ENCODE results near the gene VCX3B.

VCX3B gene

GRCh38 chrX:8430444-8430843 is 34.2 kb upstream of the VCX3B start:
- Histone ChIP-seq H4K20me1 (ENCODE audit: insufficient read depth, low read length) (no peaks in the 10 kb centered on the region), H3K9me3 (ENCODE audit: insufficient read depth, low read length, severe bottlenecking) (no peaks in the 10 kb centered on the region), H3K27me3 (ENCODE audit: insufficient read depth, low read length, poor library complexity) (no peaks in the 10 kb centered on the region), H3K9ac (ENCODE audit: low read depth, low read length) (no peak overlapping the region), H3K4me1 (ENCODE audit: insufficient read depth, low read length) (no peaks in the 10 kb centered on the region), H3K27ac (ENCODE audit: low read length) (no peak overlapping the region), H3K4me2 (ENCODE audit: insufficient read depth, low read length) (no peak overlapping the region), H3K36me3 (ENCODE audit: insufficient read depth, low read length) (no peaks in the 10 kb centered on the region), H3K4me3 (ENCODE audit: low read depth in 1 of 2, low read length in 2 of 2) (no peak overlapping the region), H3K79me2 (ENCODE audit: insufficient read depth, low read length) (no peaks in the 10 kb centered on the region), H2AFZ (ENCODE audit: low read depth, low read length) (no peak overlapping the region)
- TF ChIP-seq CTCF (IDR thresholded peaks at IDR 0.05; ENCODE audit: borderline replicate concordance, extremely low read depth, low read length, poor library complexity, severe bottlenecking) (no peak), EZH2 (IDR thresholded peaks at IDR 0.05; ENCODE audit: borderline replicate concordance, low read depth, low read length, severe bottlenecking) (no peak)
- ATAC-seq (ENCODE audit: insufficient read depth, low read depth) (no peak), DNase-seq (no peak)

- ATAC-seq (ENCODE audit: insufficient read depth, low read depth) (no peak), DNase-seq (no peak)
- Histone ChIP-seq H3K27ac (ENCODE audit: low read length) (no peak overlapping the region), H3K36me3 (ENCODE audit: insufficient read depth, low read length) (no peaks in the 10 kb centered on the region), H3K4me3 (ENCODE audit: low read depth in 1 of 2, low read length in 2 of 2) (no peak overlapping the region), H3K9ac (ENCODE audit: low read depth, low read length) (no peak overlapping the region), H2AFZ (ENCODE audit: low read depth, low read length) (no peak overlapping the region), H3K9me3 (ENCODE audit: insufficient read depth, low read length, severe bottlenecking) (no peaks in the 10 kb centered on the region), H3K79me2 (ENCODE audit: insufficient read depth, low read length) (no peaks in the 10 kb centered on the region), H4K20me1 (ENCODE audit: insufficient read depth, low read length) (no peaks in the 10 kb centered on the region), H3K27me3 (ENCODE audit: insufficient read depth, low read length, poor library complexity) (no peaks in the 10 kb centered on the region), H3K4me2 (ENCODE audit: insufficient read depth, low read length) (no peak overlapping the region), H3K4me1 (ENCODE audit: insufficient read depth, low read length) (no peaks in the 10 kb centered on the region)
- TF ChIP-seq CTCF (IDR thresholded peaks at IDR 0.05; ENCODE audit: borderline replicate concordance, extremely low read depth, low read length, poor library complexity, severe bottlenecking) (no peak), EZH2 (IDR thresholded peaks at IDR 0.05; ENCODE audit: borderline replicate concordance, low read depth, low read length, severe bottlenecking) (no peak)
Measured at GRCh38 chrX:8432396-8432795, 32.2 kb upstream of the VCX3B start.

GRCh38 chrX:8433109-8434062 is 31.2 kb upstream of the VCX3B start:
- Histone ChIP-seq H3K9me3 (ENCODE audit: insufficient read depth, low read length, severe bottlenecking) (no peaks in the 10 kb centered on the region), H3K4me2 (ENCODE audit: insufficient read depth, low read length) (no peak overlapping the region), H3K9ac (ENCODE audit: low read depth, low read length) (no peak overlapping the region), H3K27me3 (ENCODE audit: insufficient read depth, low read length, poor library complexity) (no peaks in the 10 kb centered on the region), H3K36me3 (ENCODE audit: insufficient read depth, low read length) (no peaks in the 10 kb centered on the region), H2AFZ (ENCODE audit: low read depth, low read length) (no peak overlapping the region), H3K27ac (ENCODE audit: low read length) (no peak overlapping the region), H3K4me3 (ENCODE audit: low read depth in 1 of 2, low read length in 2 of 2) (no peak overlapping the region), H4K20me1 (ENCODE audit: insufficient read depth, low read length) (no peaks in the 10 kb centered on the region), H3K79me2 (ENCODE audit: insufficient read depth, low read length) (no peaks in the 10 kb centered on the region), H3K4me1 (ENCODE audit: insufficient read depth, low read length) (no peaks in the 10 kb centered on the region)
- no peak for DNase-seq
- no peak for TF ChIP-seq CTCF (IDR thresholded peaks at IDR 0.05; ENCODE audit: borderline replicate concordance, extremely low read depth, low read length, poor library complexity, severe bottlenecking)
- TF ChIP-seq EZH2 (IDR thresholded peaks at IDR 0.05; ENCODE audit: borderline replicate concordance, low read depth, low read length, severe bottlenecking): no peak
- ATAC-seq (ENCODE audit: insufficient read depth, low read depth): no peak

Measured in DND-41 (cell line).